ENCODE data around the gene MRTFB.

The MRTFB gene

DNA sequence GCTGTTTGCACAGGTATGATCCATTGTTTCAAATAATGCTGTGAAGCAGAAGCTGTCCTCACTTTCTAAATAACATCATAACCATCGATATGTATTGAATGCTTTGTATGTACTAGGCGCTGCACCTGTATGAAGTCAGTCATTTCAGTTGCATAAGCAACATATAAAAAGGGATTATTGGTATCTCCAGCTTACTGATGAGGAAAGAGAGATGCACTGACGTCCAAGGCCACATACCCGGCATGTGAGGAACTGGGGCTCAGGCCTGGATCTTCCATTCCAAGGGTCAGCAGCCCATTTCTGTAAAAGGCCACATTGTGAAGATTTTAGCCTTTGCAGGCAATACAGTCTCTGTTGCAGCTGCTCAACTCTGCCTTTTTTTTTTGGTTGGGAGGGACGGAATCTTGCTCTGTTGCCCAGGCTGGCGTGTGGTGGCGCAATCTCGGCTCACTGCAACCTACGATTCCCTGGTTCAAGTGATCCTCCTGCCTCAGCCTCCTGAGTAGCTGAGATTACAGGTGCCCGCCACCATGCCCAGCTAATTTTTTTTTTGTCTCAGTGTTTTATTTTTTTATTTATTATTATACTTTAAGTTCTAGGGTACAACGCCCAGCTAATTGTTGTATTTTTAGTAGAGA lies 244.7 kb downstream of the MRTFB start:
- DNase-seq, result no peak

All from DMS79 treated with DMSO at 0.1 percent for 48 hours (cell line).